Measurements from ENCODE around the gene PAGR1. TPM values are rescaled to one million over a fixed set of nuclear protein-coding genes. Genes with fewer than 3 reads are reported as not detected.

Gene PAGR1
- total and polyA plus RNA-seq, 2 experiments from 2014 or later, result 39.3 to 53.4 TPM

DNA sequence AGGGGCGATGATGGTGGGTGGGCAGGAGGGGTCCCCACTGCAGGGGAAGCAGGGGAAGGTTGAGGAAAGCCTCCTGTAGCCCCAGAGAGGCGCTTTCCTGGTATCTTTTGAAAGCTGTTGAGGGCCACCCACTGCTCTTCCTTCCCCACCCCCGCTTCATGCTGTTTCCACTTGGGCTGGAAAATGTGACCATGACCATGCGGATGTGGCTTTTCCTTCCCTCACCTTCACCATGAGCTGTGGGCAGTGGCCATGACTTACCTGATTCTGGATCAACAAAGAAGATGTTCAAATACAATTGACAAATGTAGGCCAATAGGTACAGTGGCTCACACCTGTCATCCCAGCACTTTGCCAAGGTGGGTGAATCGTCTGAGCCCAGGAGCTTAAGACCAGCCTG is 18.1 kb downstream of the PAGR1 start:
- Histone ChIP-seq H3K79me2 (peaks cover 5% of the 10 kb centered on the region), H3K36me3 (replicated peaks; ENCODE audit: insufficient read depth, low read depth) (no peaks in the 10 kb centered on the region), H3K4me1 (ENCODE audit: insufficient read depth) (peaks cover 9% of the 10 kb centered on the region), H3K27me3 (no peaks in the 10 kb centered on the region), H4K20me1 (ENCODE audit: insufficient read depth, poor library complexity, severe bottlenecking) (no peaks in the 10 kb centered on the region), H2AFZ (no peak overlapping the region), H3K9me2 (replicated peaks; ENCODE audit: insufficient read depth) (no peaks in the 10 kb centered on the region), H3K4me2 (no peak overlapping the region), H3K9me3 (ENCODE audit: low read depth) (no peaks in the 10 kb centered on the region), H3K27ac (no peak overlapping the region), H3K4me3 (no peak overlapping the region)
- 97% methylated on average over 4 of the region's 5 CpGs for WGBS (ENCODE audit: low lambda C conversion rate, missing lambda C conversion rate)
- DNase-seq (ENCODE audit: low spot score), result no peak
- no peak for TF ChIP-seq EZH2 (IDR thresholded peaks at IDR 0.05; ENCODE audit: borderline replicate concordance)
- TF ChIP-seq, protein P1, sequence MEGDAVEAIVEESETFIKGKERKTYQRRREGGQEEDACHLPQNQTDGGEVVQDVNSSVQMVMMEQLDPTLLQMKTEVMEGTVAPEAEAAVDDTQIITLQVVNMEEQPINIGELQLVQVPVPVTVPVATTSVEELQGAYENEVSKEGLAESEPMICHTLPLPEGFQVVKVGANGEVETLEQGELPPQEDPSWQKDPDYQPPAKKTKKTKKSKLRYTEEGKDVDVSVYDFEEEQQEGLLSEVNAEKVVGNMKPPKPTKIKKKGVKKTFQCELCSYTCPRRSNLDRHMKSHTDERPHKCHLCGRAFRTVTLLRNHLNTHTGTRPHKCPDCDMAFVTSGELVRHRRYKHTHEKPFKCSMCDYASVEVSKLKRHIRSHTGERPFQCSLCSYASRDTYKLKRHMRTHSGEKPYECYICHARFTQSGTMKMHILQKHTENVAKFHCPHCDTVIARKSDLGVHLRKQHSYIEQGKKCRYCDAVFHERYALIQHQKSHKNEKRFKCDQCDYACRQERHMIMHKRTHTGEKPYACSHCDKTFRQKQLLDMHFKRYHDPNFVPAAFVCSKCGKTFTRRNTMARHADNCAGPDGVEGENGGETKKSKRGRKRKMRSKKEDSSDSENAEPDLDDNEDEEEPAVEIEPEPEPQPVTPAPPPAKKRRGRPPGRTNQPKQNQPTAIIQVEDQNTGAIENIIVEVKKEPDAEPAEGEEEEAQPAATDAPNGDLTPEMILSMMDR (IDR thresholded peaks at IDR 0.05; ENCODE audit: poor library complexity), result no peak
- TF ChIP-seq EZH2phosphoT487 (IDR thresholded peaks at IDR 0.05; ENCODE audit: low read depth, severe bottlenecking, unreplicated experiment), result no peak

DNA sequence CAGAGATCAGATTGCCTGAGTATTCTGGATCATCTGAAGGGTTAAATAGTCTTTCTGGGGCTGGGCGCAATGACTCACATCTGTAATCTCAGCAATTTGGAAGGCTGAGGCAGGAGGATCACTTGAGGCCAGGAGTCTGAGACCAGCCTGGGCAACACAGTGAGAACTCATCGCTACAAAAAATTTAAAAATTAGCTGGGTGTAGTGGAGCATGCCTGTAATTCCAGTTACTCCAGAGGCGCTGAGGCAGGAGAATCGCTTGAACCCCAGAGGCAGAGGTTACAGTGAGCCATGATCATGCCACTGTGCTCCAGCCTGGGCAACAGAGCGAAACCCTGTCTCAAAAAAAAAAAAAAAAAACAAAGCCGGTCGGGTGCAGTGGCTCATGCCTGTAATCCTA is 20.0 kb downstream of the PAGR1 start:
- H3K36me3 ChIP-seq (replicated peaks; ENCODE audit: insufficient read depth, low read depth), result no peaks in the 10 kb centered on the region
- no peaks in the 10 kb centered on the region for H3K9me2 ChIP-seq (replicated peaks; ENCODE audit: insufficient read depth)
- H3K4me3 ChIP-seq, result no peak overlapping the region
- TF ChIP-seq EZH2phosphoT487 (IDR thresholded peaks at IDR 0.05; ENCODE audit: low read depth, severe bottlenecking, unreplicated experiment) (no peak), EZH2 (IDR thresholded peaks at IDR 0.05; ENCODE audit: borderline replicate concordance) (no peak)
- H3K27ac ChIP-seq, result no peak overlapping the region
- H3K4me1 ChIP-seq (ENCODE audit: insufficient read depth), result no peaks in the 10 kb centered on the region
- H3K9me3 ChIP-seq (ENCODE audit: low read depth), result no peaks in the 10 kb centered on the region
- no peaks in the 10 kb centered on the region for H3K27me3 ChIP-seq
- no peak for DNase-seq (ENCODE audit: low spot score)
- WGBS (ENCODE audit: low lambda C conversion rate, missing lambda C conversion rate), result 93% methylated on average over 7 of the region's 7 CpGs
- peaks cover under 1% of the 10 kb centered on the region for H3K79me2 ChIP-seq
- H2AFZ ChIP-seq, result no peak overlapping the region
- no peaks in the 10 kb centered on the region for H4K20me1 ChIP-seq (ENCODE audit: insufficient read depth, poor library complexity, severe bottlenecking)
- H3K4me2 ChIP-seq, result no peak overlapping the region

DNA sequence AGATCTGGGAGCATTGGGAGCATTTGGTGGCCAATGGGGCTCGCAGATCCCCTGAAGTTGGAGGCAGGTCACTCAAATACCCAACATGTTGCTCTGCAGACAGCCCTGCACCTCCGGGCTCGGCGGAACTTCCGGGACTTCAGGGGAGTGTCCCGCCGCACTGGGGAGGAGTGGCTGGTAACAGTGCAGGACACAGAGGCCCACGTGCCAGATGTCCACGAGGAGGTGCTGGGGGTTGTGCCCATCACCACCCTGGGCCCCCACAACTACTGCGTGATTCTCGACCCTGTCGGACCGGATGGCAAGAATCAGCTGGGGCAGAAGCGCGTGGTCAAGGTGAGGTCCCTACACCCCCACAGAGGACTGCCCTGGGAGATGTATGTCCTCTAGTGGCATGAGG is 20.7 kb downstream of the PAGR1 start:
- Histone ChIP-seq H3K4me2 (no peak overlapping the region), H3K9me2 (replicated peaks; ENCODE audit: insufficient read depth) (no peaks in the 10 kb centered on the region), H2AFZ (no peak overlapping the region), H4K20me1 (ENCODE audit: insufficient read depth, poor library complexity, severe bottlenecking) (no peaks in the 10 kb centered on the region), H3K36me3 (replicated peaks; ENCODE audit: insufficient read depth, low read depth) (no peaks in the 10 kb centered on the region), H3K27ac (no peak overlapping the region), H3K27me3 (no peaks in the 10 kb centered on the region), H3K4me3 (no peak overlapping the region), H3K4me1 (ENCODE audit: insufficient read depth) (no peaks in the 10 kb centered on the region), H3K79me2 (no peaks in the 10 kb centered on the region), H3K9me3 (ENCODE audit: low read depth) (no peaks in the 10 kb centered on the region)
- 92% methylated on average over 15 of the region's 15 CpGs for WGBS (ENCODE audit: low lambda C conversion rate, missing lambda C conversion rate)
- no peak for DNase-seq (ENCODE audit: low spot score)
- TF ChIP-seq EZH2phosphoT487 (IDR thresholded peaks at IDR 0.05; ENCODE audit: low read depth, severe bottlenecking, unreplicated experiment) (no peak), EZH2 (IDR thresholded peaks at IDR 0.05; ENCODE audit: borderline replicate concordance) (no peak)
- TF ChIP-seq, protein P1 (IDR thresholded peaks at IDR 0.05; ENCODE audit: poor library complexity), result no peak

DNA sequence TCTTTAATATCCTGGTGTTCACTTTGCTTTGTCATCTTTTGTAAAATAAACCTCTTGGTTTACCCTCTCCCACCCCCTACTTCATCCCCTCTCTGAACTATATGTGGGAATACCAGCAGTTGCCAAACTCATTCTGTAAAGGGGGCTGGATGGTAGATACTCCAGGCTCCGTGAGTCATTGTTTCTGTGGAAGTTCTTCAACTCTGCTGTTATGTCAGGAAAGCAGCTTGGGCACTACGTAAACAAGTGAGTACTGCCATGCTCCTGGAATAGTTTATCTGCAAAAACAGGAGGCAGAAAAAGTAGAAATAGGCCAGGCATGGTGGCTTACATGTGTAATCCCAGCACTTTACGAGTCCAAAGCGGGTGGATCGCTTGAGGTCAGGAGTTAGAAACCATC is 21.9 kb downstream of the PAGR1 start:
- Histone ChIP-seq H3K9me3 (ENCODE audit: low read depth) (no peaks in the 10 kb centered on the region), H3K4me3 (no peak overlapping the region), H3K36me3 (replicated peaks; ENCODE audit: insufficient read depth, low read depth) (no peaks in the 10 kb centered on the region), H2AFZ (no peak overlapping the region), H4K20me1 (ENCODE audit: insufficient read depth, poor library complexity, severe bottlenecking) (no peaks in the 10 kb centered on the region), H3K27me3 (no peaks in the 10 kb centered on the region), H3K4me1 (ENCODE audit: insufficient read depth) (no peaks in the 10 kb centered on the region), H3K27ac (no peak overlapping the region), H3K4me2 (no peak overlapping the region), H3K79me2 (no peaks in the 10 kb centered on the region), H3K9me2 (replicated peaks; ENCODE audit: insufficient read depth) (no peaks in the 10 kb centered on the region)
- TF ChIP-seq, protein P1 (IDR thresholded peaks at IDR 0.05; ENCODE audit: poor library complexity), result no peak
- TF ChIP-seq EZH2phosphoT487 (IDR thresholded peaks at IDR 0.05; ENCODE audit: low read depth, severe bottlenecking, unreplicated experiment) (no peak), EZH2 (IDR thresholded peaks at IDR 0.05; ENCODE audit: borderline replicate concordance) (no peak)
- DNase-seq (ENCODE audit: low spot score), result peak; percentile 46
- WGBS (ENCODE audit: low lambda C conversion rate, missing lambda C conversion rate), result 75% methylated on average over 5 of the region's 5 CpGs
